ENCODE measurements around the gene GADL1.

Gene GADL1

DNA sequence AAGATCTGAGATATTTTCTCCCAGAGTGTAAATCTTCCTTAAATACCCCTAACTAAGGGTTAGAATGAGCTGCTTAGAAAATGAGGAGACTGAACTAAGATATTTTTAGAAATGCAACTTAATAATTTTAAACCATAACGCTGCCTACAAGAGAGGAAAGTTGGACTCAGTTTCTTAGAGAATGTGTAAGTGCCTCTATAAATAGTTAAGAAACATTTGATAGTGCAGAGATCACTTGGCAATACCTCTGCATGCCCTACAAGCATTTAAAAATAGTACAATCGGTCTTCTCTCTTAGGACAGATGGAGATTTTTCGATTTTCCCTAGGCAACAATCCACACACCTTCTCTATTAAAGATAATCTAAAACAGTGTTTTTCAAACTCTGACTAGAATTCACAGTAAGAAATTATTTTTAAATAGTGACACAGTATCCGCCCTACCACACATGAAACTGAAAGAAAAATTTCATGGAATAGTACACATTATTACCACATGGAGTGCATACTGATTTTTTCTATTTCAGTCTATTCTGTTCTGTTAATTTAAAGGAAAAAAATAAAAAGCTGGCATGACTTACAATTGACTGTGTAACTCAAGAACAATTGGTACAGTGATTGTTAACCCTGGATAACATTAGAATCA is 83.2 kb downstream of the GADL1 start:
- DNase-seq (ENCODE audit: low spot score) = no peak

DNA sequence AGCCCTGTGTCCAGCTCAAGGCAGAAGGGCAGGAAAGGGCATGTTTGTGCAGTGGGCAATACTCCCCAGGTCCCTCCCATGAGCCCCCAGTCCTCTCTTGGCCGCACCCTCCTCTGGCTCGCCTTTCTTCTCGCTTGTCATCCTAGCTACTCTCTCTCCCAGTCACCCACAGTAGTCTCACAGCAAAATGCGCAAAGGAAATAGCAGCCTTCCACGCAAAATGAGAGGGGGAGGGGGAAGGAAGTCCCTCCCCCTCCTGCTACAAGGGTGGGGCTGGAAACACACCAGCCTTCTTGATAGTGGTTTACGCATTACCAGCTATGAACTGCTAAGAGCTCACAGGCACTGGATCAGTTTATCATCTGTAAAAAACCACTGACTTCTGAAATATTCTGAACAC is 83.8 kb downstream of the GADL1 start:
- DNase-seq (ENCODE audit: low spot score) = no peak

DNA sequence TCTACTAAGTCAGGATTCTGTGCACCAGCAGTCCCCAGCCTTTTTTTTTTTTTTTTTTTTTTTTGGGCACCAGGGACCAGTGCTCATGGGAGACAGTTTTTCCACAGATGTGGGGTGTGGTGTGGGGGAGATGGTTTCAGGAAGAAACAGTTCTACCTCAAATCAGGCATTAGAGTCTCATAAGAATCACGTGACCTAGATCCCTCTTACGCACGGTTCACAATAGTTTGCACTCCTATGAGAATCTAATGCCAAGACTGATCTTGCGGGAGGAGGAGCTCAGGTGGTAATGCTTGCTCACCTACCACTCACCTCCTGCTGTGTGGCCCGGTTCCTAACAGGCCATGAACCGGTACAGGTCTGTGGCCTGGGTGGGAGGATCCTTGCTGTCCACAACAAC is 88.8 kb downstream of the GADL1 start:
- no peak for DNase-seq (ENCODE audit: low spot score)

DNA sequence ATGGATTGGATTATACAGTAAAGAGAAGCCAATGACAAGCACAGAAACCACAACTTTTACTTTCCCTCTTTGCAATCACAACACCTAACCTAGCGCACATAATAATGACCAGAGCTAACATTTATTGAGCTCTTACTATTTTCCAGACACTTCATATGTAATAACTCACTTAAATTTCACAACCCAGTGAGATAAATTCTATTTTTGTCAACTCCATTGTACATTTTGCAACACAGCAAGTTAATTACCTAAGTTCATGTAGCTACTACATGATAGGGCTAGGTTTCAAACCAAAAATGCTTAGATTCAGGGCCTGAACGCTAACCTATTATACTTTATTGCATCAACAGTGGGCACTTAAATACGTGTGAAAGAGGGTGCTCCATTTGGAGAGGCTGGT is 89.5 kb downstream of the GADL1 start:
- no peak for DNase-seq (ENCODE audit: low spot score)

DNA sequence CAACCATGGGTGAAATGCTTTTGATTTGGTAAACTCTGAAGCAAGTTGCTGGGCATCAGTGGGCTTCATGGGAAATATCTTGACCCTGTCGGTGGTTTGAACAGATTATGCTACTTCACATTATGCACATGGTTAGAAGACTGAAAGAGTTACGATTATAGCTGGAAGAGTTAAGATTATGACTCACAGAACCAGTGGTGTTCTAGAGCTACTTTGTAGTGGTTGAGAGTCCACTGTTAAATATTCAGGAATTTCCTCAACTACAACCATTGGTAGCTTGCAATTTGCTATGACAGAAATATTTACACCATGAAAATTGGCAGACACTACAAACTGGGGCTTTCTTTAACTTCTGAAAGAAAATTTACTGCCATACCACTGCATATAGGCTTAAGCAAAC is 99.3 kb downstream of the GADL1 start:
- no peak for DNase-seq (ENCODE audit: low spot score)

DNA sequence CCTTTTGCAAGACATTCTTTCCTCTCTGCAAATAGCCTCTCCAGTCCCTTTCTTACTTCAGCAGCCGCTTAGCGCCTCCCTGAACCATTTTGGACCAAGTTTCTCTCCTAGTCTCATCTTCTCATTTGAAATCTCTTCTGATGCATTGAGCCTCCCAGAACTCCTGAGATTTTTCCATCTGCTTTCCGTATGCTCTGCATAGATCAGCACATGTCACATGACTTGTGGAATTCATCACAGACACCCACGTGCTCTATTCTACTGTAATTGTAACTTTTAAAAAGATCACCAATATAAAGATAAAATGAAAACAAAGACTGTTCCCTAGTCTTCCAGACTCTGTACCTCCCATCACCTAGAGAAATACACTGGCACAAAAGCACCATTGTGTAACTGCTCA is 100.7 kb downstream of the GADL1 start:
- no peak for DNase-seq (ENCODE audit: low spot score)

DNA sequence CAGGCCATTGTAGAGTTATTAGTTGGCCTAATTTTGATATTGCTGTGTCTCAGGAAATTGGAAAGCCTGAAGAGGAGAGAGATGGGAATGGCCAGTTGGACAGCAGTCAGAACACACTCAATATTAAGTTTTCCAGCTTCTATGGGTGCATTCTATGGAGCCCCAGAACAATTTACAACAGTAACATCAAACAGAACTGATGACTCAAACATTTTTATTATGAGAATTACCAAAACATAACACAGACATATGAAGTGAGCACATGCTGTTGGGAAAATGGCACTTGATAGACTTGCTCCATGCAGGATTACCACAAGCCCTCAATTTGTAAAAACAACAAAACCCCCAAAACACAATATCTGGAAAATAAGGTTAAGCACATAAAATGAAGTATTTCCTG is 104.3 kb downstream of the GADL1 start:
- DNase-seq (ENCODE audit: low spot score) = no peak

DNA sequence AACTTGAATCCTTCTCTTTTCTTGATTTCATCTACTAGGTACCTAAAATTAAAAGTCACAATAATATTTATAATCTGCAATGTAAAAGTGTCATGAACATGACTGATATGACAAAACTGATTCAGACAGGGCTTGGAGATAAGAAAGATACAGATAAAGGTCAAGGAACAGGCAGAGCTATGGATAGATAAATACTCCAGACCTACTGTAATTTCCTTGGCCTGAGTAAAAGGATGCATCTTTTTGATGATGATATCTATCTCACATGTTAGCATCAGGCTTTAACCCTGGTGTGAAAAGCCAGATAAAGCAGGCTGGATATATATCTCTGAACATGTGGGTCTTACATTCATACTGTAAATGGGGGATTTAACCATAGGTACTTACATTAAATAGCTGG is 108.1 kb downstream of the GADL1 start:
- peak; percentile 53 for DNase-seq (ENCODE audit: low spot score)

DNA sequence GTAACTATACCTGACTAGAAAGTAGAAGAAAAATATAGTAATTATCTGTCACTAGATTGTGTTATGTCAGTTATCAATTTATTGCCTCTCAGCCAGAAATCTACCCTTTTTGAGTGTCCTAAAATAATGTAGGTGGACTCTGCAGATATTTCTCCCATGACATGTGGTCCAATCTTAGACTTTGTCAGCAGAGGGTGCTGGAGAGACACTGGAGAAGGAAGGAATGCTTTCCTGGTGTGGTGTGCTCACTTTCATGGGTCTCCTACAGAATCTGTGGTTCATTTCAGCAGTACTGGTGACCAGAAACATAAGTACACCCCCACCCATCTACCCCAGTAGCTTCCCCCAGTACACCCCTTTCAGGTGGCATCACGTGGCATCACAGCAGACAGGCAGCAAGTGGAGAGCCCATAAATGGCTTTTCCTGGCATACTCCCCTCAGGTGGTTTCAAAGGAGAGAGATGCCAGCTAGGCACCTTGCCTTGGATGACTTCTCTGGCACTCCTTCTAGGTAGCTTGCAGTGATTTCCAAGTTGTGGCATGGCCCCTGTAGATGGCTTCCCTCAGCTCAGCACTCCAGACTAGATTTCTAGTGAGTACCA is 114.7 kb downstream of the GADL1 start:
- peak; percentile 32 for DNase-seq (ENCODE audit: low spot score)

DNA sequence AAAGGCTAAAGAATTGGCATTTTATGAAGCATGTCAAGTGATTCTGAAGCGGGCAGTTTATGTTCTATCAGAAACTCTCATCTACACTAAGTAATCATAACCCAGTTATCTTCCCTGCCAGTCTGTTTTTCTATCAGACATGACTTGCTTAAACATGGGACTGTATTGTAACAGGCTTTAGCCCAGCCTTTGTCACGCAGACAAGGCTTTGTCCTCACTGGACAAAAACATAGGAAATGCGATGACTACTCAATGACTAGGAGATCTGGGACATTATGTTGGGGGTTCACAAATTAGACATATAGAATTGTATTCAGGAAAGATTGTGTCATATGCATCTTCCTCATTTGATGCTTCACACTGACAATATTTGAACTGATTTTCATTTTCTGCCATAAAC is 115.5 kb downstream of the GADL1 start:
- peak; percentile 29 for DNase-seq (ENCODE audit: low spot score)

DNA sequence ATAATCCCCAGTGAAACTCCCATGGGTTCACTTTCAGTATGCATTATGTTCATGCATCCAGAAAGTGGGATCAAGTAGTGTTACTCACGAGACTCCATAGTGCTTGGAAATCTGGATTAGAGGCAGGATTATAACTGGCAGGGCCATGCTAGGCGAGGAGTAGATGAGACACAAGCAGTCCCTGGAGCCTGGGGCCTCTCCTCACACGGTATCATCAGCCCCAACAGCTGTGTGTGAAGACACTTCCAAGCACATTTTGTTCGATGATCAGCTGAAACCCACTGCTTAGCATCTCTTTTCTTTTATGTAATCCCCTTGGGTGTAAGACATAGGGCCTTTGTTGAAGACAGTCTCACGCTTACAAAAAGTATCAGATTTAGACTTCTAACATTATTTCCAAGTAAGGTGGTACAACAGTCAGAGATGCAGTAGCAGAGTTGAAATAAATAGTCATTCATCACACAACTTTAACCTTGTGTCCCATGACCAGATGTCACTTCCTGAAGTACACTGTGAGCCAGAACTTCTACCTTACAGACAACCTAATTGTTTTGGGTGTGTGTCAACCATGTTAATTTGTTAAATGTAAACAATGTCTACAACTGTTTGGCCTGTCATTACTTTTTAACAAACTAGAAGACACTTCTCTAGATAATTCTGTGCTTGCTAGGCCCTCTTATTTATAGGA is 116.9 kb downstream of the GADL1 start:
- no peak for DNase-seq (ENCODE audit: low spot score)

DNA sequence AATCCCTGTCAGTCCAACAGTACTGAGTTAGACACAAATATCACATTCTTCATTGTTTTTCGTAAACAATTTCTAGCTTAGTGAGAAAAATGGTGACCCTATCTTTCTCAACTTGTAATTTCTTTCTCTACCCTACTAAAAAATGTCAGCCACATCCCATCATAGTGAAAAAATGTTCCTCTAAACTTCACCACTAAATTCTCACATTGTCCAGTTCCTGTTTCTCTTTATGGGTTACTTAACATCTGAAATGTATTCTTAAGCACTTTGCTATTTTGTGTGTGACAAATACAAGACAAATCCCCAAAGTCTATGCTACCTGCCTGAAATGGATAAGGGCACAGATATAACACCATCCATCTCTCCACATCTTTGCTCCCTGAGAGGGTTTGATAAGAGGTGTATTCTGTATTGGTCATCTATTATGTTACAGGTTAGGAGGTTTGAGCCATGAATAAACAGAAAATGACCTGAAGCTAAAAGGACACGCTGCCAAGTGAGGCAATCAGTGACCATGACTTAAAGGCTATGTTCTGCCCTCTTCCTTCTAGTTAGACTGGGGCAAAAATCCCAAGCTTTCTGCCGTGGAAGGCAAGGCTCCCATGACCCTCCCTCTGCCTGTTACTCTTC is 118.2 kb downstream of the GADL1 start:
- no peak for DNase-seq (ENCODE audit: low spot score)

DNA sequence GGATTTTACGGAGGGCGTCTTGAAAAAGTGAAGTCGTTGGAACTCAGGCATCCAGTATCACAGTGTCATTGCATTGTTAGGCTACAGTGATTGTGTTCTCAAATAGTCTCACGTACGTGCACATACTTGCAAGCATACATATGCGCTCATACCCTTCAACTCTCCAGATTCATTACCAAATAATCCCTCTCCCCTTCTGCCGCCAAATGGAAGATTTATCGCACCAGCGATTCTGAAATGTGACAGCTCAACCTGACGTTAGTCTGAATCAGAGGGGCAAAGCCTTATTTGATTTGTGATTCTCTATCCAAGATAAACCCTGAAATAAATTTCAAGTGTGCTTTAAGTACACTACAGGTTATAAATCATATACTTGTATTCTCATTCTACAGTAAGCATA is 119.4 kb downstream of the GADL1 start:
- no peak for DNase-seq (ENCODE audit: low spot score)

DNA sequence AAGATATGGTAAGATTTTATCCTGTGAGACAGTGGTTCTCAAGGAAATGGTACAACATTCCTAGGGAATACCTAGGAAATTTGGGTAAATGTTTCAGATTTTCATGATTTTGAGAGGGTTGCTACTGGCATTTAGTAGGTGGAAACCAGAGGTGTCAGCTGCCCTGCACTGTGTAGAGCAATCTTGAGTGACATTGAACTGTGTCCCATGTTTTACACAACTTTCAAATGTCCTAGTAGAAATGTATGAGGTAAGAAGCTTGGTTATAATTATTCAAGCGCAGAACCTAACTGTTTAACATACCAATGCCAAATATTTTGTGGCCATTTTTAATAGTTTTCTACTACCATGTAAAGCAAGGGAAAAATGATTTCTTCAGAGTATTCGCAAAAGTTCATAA is 120.4 kb downstream of the GADL1 start:
- no peak for DNase-seq (ENCODE audit: low spot score)

DNA sequence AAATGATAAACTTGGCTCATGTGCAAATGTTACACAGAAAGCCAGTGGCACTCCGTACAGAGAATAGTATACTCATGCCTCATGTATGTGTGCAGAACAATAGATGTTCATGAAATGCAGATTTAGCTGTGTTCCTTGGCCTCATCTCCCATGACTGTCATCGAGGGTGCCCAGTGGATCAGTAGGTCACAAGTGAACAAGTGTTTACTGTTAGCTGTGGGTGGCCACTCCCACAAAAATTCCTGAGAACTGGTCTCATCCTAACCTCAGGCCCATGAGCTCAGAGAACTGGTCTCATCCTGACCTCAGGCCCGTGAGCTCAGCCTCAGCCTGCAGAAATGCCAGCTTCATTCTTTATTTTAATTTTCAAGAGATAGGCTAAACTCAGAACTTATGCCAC is 124.1 kb downstream of the GADL1 start:
- no peak for DNase-seq (ENCODE audit: low spot score)

DNA sequence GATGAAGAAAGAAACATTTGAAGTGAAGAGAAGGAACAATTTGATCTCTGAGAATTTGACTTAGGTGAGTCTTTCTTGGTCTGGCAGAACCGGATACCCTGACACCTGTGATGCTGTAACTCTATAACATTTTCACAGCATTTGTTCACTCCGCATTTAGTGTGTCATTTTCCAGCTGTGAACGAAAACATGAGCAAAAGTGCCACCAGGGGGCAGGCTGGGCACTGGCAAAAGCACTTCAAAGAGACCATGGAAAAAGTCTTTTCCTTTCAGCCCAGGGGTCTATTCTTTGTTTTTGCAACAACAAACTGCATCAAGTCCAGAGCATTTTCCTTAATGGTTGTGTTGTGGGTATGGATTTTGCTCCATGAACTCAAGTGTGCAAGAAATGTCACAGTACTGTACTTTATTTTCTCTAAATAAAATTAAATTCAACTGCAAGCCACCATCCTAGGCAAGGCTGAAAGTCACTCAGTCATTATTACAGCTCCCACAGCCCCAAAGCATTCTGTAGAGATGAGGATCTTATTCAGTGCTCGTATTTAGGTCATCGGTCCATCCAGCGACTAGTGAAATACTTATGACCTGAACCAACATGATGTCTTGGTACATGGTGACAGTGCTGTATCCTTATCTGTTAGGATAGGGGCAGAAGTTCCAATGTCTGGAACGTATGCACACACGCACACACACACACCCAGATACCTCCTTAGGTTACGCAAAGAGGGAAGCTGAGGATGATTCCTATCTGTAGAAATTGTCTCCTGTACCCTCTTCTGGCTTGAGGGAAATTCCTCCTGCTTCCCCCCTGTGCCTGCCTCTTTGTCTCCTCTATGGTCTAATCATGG is 125.5 kb downstream of the GADL1 start:
- peak; percentile 66 for DNase-seq (ENCODE audit: low spot score)

DNA sequence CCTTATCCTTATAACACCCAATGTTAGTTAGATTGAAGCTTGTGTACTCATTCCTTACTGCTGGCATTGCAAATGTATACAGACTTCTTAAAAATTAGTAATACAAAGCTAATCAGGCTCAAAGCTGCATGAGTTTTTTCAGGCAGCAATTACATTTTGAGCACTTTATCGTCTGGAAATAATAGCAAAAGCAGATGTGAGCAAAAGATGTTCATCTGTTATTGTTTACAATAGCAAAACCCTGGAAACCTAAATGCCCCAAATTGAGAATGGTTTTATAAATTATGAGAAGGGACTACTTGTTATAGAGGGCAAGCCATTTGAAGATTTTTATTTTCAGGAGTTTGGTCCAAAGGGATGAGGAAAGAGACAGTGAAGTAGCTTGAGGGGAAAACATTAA is 126.4 kb downstream of the GADL1 start:
- DNase-seq (ENCODE audit: low spot score) = no peak

DNA sequence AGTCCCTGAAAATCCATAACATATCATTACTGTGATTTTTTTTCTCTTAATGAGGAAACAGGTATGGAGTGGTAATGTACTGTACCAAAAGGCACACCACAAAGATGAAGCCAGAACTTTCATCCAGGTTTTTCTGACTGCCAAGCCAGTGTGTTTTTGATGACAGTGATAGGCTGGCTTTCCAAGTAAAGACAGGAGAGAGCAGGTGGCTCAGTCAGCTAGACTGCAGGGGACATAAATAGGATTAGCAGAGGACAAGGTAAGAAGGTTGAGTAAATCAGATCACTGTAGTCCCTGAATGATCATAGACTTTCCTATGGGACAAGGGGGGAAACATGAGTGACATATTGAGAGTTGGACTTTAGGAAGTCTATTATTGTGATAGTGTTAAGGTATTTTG is 127.9 kb downstream of the GADL1 start:
- no peak for DNase-seq (ENCODE audit: low spot score)

DNA sequence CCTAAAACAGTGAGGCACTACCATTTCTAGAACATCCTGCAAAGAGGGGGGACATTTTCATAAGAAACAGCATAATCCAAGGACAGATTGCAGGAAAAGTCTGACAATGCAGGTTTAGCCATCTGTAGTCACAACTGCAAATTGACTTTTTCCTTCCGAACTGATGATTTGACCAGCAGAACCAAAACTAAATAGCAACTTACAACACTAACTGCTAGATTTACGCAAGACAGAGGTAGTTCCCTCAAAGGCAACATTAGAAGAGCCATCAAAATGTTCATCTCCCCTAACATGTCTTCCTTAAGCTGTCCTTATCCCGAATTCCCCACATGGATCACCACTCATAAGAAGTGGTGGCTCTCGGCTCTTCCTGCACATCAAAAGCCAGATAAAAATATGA is 129.6 kb downstream of the GADL1 start:
- no peak for DNase-seq (ENCODE audit: low spot score)

DNA sequence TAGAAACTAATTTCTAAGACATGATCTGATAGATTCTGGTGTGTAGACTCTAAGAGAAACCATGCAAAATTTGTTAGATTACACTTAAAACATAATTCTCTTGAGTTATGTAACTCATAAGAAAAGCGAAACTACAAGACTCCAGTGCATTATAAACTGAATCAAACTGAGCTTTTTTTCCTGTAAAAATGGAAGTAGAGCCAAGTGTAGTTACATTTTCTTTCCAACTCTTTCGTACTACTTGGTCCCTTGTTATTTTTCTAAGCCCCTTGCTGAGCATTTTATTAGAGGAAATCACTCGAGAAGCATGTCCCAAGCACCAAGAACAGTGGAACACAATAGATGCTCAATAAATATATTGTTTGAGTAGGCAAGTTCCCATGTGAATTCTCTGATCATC is 130.2 kb downstream of the GADL1 start:
- no peak for DNase-seq (ENCODE audit: low spot score)

DNA sequence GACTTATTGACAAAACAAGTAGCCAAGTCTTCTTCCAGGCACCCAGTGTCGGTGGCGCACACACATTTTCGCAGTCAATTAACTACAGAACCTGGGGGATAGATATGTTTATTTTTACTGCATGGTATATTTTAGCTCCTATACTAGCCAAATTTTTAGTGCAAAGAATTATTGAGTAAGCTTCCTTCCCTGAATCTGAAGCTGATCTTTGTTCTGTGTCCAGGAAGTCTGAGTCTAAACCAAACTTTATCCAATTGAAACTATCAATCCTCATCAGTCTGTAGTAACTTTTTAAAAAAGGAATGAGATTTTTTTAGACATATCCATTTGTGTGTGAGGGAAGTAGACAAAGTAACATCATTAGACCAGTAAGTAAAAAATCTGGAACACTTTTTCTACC is 133.1 kb downstream of the GADL1 start:
- no peak for DNase-seq (ENCODE audit: low spot score)

DNA sequence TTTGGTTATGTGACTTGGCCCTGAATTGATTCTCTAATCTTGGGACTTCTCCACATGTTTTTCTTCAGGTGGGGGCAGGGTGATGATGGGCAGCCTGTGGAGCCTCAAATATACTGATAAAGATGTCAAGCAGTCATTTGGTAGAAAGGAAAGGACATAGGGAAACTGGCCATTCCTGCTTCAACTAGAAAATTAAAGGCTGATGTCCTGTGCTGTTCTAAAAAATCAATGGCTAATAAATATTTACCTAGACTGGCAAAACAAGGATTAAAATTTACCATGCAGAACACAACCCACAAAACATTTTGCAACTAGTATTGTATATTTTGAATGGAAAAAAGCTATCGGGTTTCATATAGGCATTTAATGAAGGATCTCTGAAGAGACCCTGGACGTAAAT is 133.7 kb downstream of the GADL1 start:
- peak; percentile 41 for DNase-seq (ENCODE audit: low spot score)

Data from SK-N-DZ (cell line).